ENCODE measurements around the gene VAV3.

Gene VAV3

DNA sequence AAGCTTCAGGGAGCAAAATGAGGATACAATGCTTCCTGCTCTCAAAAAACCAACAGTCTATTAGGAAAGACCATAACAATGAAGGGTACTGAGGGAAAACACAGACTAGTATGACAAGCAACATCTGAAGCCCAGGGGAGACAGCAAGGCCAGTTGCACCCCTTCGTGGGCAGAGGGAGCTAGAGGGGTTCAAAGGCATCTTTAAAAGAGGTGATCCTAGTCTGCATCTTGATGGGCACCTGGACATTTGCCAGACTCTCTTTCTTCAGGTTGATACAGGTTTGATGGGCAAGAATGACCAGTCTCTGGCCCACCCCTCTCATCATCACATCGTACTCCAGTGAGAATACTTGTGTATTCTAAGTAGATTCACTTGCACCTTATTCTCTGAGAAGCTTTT is 177.7 kb downstream of the VAV3 start:
- Histone ChIP-seq H3K4me1 (ENCODE audit: insufficient read depth, low read length) (no peaks in the 10 kb centered on the region), H3K27ac (ENCODE audit: low read depth, low read length) (no peak overlapping the region), H3K9ac (ENCODE audit: low read length) (no peak overlapping the region), H3K9me3 (ENCODE audit: low read length) (no peaks in the 10 kb centered on the region), H3K4me3 (ENCODE audit: low read depth in 1 of 2, low read length in 2 of 2) (no peak overlapping the region), H3K36me3 (ENCODE audit: insufficient read depth, low read length) (no peaks in the 10 kb centered on the region), H3K27me3 (ENCODE audit: control insufficient read depth in 1 of 2, insufficient read depth in 2 of 2, low read length in 2 of 2) (no peaks in the 10 kb centered on the region)

DNA sequence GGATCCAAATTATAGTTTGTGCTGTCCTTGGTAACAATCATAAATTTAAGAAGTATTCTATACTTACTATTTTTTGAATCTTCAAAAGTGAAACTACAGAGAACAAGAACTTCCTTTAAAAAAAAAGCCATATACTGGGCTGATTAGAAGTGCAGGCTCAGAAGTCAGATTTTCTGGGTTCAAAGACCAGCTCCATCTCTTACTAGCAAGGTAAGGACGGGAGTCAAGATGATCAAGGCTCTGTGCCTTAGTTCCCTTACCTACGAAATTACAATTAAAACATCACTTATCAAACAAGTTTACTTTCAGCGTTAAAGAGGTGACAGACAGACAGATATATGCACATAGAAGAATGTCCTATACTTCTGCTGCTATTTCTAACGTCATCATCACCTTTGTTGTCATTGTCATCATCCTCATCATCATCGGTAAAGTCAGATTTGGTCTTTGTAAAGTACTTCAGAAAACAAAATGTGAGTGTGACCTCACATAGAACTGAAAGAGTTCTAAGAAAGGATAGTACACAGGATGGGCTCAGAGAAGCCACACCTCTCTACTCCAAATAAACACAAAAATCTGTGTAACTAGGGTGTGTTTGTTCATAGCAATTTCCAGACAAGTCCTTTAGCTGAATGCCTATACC is 178.7 kb downstream of the VAV3 start:
- Histone ChIP-seq H3K9ac (ENCODE audit: low read length) (no peak overlapping the region), H3K4me1 (ENCODE audit: insufficient read depth, low read length) (no peaks in the 10 kb centered on the region), H3K9me3 (ENCODE audit: low read length) (no peaks in the 10 kb centered on the region), H3K27me3 (ENCODE audit: control insufficient read depth in 1 of 2, insufficient read depth in 2 of 2, low read length in 2 of 2) (no peaks in the 10 kb centered on the region), H3K36me3 (ENCODE audit: insufficient read depth, low read length) (no peaks in the 10 kb centered on the region), H3K4me3 (ENCODE audit: low read depth in 1 of 2, low read length in 2 of 2) (no peak overlapping the region), H3K27ac (ENCODE audit: low read depth, low read length) (no peak overlapping the region)

DNA sequence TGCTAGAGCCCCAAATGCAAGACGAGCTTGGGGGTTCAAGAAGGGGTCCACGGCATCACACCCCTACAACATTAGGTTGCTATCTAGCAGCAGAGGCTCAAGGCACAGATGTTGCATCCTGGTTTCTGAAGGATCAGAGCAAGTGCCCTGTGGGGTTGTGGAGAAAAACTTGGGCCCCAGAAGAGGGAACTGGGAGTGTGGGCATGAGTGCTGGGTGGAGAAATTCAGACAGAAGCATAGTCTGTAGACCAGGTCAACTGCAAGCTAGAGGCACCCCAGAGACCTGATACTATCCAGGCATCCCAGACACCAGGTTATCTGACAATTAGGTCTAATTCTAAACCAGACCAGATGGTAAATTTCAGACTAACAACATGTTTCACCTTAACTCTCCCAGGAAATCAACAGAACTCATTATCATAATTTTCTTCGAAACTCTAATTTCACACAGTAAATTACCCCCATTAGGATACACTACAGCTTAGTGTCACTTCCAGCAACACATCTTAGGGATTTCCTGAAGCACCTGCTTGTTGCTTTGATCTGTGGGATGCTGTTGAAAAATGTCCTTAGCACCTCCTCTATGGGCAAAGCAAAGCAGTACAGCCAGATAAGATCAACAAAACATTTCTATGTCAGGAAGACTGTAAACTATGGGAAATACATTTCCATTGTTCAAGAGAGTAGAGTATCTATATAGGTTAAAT is 179.3 kb downstream of the VAV3 start:
- H3K9ac ChIP-seq (ENCODE audit: low read length): no peak overlapping the region
- H3K27me3 ChIP-seq (ENCODE audit: control insufficient read depth in 1 of 2, insufficient read depth in 2 of 2, low read length in 2 of 2): no peaks in the 10 kb centered on the region
- H3K4me1 ChIP-seq (ENCODE audit: insufficient read depth, low read length): no peaks in the 10 kb centered on the region
- H3K27ac ChIP-seq (ENCODE audit: low read depth, low read length): no peak overlapping the region
- H3K9me3 ChIP-seq (ENCODE audit: low read length): no peaks in the 10 kb centered on the region
- H3K4me3 ChIP-seq (ENCODE audit: low read depth in 1 of 2, low read length in 2 of 2): no peak overlapping the region
- H3K36me3 ChIP-seq (ENCODE audit: insufficient read depth, low read length): no peaks in the 10 kb centered on the region

DNA sequence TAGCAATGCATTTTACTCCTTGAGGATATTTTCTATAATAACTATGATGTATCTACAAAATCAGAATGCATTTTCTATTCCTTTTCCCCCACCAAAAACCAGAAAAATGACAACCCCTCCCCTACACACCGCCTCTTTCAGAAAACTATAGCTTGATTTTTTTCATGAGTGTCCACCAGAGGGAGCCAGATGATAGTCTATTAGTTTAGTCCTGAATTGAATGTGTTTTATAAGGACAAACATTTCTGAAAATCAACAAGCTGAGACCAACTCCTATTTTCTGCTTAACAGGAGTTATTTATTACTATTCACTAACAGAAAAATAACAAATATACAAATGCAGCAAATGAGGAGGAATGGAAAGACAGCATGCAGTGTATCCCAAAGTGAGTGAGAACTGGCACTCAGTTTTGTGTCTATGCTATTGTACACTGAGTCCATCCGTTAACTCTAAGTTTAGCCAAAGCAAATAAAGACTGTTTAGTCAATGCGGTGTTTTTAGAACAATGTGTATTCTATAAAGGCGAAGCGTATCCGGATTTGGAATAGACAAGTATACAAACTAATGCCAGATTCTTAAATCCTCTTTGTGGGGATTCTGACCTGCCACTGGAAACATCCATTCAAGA is 182.6 kb downstream of the VAV3 start:
- no peak overlapping the region for H3K4me3 ChIP-seq (ENCODE audit: low read depth in 1 of 2, low read length in 2 of 2)
- no peak overlapping the region for H3K9ac ChIP-seq (ENCODE audit: low read length)
- no peaks in the 10 kb centered on the region for H3K36me3 ChIP-seq (ENCODE audit: insufficient read depth, low read length)
- H3K27me3 ChIP-seq (ENCODE audit: control insufficient read depth in 1 of 2, insufficient read depth in 2 of 2, low read length in 2 of 2): no peaks in the 10 kb centered on the region
- no peaks in the 10 kb centered on the region for H3K9me3 ChIP-seq (ENCODE audit: low read length)
- H3K27ac ChIP-seq (ENCODE audit: low read depth, low read length): no peak overlapping the region
- no peaks in the 10 kb centered on the region for H3K4me1 ChIP-seq (ENCODE audit: insufficient read depth, low read length)

DNA sequence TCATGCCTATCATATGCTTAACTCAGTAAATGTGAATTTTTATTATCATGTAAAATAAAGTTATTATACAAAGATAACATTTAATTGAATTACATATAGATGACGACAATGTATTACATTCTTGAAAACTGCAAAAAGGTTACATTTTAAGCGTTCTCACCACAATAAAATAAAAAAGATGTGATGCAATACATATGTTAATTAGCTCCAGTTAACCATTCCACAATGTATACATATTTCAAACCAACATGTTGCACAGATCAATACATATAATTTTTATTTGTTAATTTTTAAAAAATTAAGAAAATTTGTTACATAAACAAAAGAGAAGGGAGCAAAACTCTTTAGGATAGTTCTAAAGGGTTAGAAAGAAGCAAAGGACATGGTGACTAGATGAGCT is 183.7 kb downstream of the VAV3 start:
- Histone ChIP-seq H3K4me3 (ENCODE audit: low read depth in 1 of 2, low read length in 2 of 2) (no peak overlapping the region), H3K9ac (ENCODE audit: low read length) (no peak overlapping the region), H3K4me1 (ENCODE audit: insufficient read depth, low read length) (no peaks in the 10 kb centered on the region), H3K27me3 (ENCODE audit: control insufficient read depth in 1 of 2, insufficient read depth in 2 of 2, low read length in 2 of 2) (no peaks in the 10 kb centered on the region), H3K36me3 (ENCODE audit: insufficient read depth, low read length) (no peaks in the 10 kb centered on the region), H3K27ac (ENCODE audit: low read depth, low read length) (no peak overlapping the region), H3K9me3 (ENCODE audit: low read length) (no peaks in the 10 kb centered on the region)

DNA sequence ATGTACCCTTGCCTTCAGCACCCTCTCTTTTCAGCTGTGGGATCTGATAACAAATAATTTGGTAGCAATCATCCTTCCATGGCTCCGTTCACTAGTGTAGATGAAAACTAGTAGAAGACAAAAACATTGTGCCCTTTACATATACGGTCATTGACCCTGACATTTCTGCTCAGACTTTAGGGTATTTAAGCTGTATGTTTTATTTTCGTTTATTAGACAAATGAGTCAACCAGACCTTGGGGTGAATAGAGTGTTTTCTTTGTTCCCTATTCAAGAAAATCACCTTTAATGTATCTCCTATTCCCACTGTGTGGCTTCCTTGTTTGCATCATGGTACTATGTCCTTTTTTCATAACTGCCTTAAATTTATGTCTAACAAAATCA is 187.3 kb downstream of the VAV3 start:
- Histone ChIP-seq H3K9ac (ENCODE audit: low read length) (no peak overlapping the region), H3K27ac (ENCODE audit: low read depth, low read length) (no peak overlapping the region), H3K36me3 (ENCODE audit: insufficient read depth, low read length) (no peaks in the 10 kb centered on the region), H3K4me3 (ENCODE audit: low read depth in 1 of 2, low read length in 2 of 2) (no peak overlapping the region), H3K4me1 (ENCODE audit: insufficient read depth, low read length) (no peaks in the 10 kb centered on the region), H3K9me3 (ENCODE audit: low read length) (no peaks in the 10 kb centered on the region), H3K27me3 (ENCODE audit: control insufficient read depth in 1 of 2, insufficient read depth in 2 of 2, low read length in 2 of 2) (no peaks in the 10 kb centered on the region)

DNA sequence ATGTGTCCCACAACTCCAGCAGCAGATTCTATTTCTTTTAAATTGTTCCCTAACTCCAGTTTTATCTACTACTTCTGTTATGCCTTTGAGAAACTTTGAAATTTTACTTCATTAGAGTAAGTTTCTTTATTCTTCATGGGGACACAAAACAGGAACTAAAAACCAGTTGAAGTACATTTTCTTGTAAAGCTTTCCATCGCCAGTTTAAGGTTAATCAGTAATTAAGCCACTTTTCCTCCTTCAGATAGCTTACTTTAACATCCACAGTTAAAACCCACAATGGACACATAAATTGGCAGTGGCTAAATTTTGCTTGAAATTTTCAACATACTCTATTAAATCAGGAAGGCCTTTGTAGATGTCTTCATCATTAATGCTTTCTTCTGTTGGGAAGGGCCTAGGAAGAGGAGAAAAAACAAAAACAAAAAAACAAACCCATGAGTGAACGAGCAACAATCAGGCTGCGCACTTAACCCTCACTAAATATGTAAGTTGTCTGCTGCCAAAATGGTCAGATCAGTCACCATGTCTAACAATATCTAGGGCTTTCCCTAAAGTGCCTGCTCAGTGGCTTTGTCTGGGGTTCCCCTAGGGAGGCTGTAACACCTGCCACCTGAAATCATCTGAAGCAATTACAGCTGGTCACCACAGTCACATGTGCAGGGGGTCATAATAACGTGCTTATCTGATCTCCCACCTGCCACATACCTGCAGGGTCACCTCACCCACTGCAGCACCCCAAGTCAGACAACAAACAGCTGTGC is 187.9 kb downstream of the VAV3 start:
- no peaks in the 10 kb centered on the region for H3K4me1 ChIP-seq (ENCODE audit: insufficient read depth, low read length)
- no peaks in the 10 kb centered on the region for H3K36me3 ChIP-seq (ENCODE audit: insufficient read depth, low read length)
- no peak overlapping the region for H3K4me3 ChIP-seq (ENCODE audit: low read depth in 1 of 2, low read length in 2 of 2)
- no peaks in the 10 kb centered on the region for H3K9me3 ChIP-seq (ENCODE audit: low read length)
- no peaks in the 10 kb centered on the region for H3K27me3 ChIP-seq (ENCODE audit: control insufficient read depth in 1 of 2, insufficient read depth in 2 of 2, low read length in 2 of 2)
- H3K9ac ChIP-seq (ENCODE audit: low read length): no peak overlapping the region
- no peak overlapping the region for H3K27ac ChIP-seq (ENCODE audit: low read depth, low read length)

DNA sequence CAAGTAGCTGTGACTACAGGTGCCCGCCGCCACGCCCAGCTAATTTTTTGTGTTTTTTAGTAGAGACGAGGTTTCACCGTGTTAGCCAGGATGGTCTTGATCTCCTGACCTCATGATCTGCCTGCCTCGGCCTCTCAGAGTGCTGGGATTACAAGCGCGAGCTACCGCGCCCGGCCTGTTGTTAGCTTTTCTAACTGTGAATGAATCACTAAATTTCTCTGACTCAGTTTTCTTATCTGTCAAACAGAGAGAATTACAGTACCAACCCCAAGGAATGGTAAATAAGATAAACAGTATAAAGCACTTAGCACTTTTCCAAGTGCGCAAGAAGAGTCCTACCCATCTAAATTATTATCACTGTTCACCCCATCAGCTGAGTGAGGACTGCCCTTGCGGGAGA is 193.6 kb downstream of the VAV3 start:
- Histone ChIP-seq H3K4me3 (ENCODE audit: low read depth in 1 of 2, low read length in 2 of 2) (no peak overlapping the region), H3K27me3 (ENCODE audit: control insufficient read depth in 1 of 2, insufficient read depth in 2 of 2, low read length in 2 of 2) (no peaks in the 10 kb centered on the region), H3K9ac (ENCODE audit: low read length) (no peak overlapping the region), H3K4me1 (ENCODE audit: insufficient read depth, low read length) (no peaks in the 10 kb centered on the region), H3K27ac (ENCODE audit: low read depth, low read length) (no peak overlapping the region), H3K36me3 (ENCODE audit: insufficient read depth, low read length) (no peaks in the 10 kb centered on the region), H3K9me3 (ENCODE audit: low read length) (no peaks in the 10 kb centered on the region)

DNA sequence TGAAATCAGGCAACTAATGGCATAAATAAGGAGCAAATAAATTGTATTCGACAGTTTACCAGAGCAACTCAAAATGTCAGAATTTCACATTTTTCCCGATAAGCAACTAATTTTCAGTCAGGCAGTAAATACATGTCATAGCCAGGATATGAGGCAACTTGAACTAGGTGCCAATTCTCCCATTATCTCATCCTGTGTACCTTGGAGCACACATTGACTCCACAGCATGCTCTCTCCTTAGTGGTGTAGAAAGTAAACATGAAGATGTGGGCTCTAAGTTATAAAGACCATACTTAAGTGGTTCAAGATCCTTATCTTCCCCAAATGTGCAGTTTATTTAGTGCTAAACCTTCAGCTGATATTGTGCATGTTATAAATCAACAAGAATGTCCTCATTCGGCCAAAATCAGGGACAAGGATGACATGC is 197.8 kb downstream of the VAV3 start:
- no peaks in the 10 kb centered on the region for H3K4me1 ChIP-seq (ENCODE audit: insufficient read depth, low read length)
- no peaks in the 10 kb centered on the region for H3K9me3 ChIP-seq (ENCODE audit: low read length)
- H3K4me3 ChIP-seq (ENCODE audit: low read depth in 1 of 2, low read length in 2 of 2): no peak overlapping the region
- no peaks in the 10 kb centered on the region for H3K27me3 ChIP-seq (ENCODE audit: control insufficient read depth in 1 of 2, insufficient read depth in 2 of 2, low read length in 2 of 2)
- H3K36me3 ChIP-seq (ENCODE audit: insufficient read depth, low read length): no peaks in the 10 kb centered on the region
- H3K9ac ChIP-seq (ENCODE audit: low read length): no peak overlapping the region
- no peak overlapping the region for H3K27ac ChIP-seq (ENCODE audit: low read depth, low read length)

DNA sequence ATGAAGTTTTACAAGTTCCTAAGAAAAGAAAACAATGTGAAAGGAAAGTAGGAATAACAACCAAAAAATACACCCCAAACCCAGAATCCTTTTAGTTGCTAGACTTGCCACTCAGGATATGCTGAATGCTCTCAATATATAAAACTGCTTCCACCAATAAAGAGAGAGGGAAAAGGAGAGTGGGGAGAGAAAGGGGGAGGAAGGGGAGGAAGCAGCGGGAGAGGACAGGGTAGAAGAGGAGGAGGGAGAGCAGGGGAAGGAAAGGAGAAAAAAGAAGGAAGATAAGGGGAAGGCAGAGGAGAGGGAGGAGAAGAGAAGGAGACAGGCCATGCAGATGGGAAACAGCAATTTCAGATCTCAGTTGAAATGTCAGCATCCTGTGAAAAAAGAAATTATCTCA is 198.4 kb downstream of the VAV3 start:
- H3K9ac ChIP-seq (ENCODE audit: low read length): no peak overlapping the region
- H3K27me3 ChIP-seq (ENCODE audit: control insufficient read depth in 1 of 2, insufficient read depth in 2 of 2, low read length in 2 of 2): no peaks in the 10 kb centered on the region

DNA sequence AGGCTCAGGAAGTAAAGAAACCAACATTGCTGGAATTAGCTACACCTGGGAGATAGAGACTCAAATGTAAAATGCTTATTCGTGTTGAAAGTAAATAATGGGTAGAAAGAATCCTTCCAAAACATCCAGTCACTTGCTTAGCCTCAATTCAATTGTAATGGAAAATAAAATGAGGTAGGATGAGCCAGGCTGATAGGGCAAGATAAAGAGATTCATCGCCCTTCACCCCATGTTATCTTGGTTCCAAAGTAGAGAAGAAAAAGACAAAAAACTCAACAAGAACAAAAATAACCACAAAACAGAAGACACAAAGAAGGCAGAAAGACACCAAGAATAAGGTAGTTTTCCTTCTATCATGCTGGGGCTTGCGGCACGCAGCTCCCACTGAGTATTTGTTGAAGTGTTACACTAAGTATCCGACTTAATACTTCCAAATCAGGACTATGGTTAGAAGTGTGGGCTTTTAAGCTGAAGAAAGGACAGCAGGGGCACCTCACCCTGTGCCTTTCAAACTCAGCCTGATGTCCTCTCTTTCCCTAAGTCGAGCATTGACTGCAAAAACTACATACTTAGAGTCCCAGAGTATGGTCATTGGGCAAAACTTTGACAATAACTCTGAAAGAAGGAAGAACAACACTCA is 202.1 kb downstream of the VAV3 start:
- H3K27ac ChIP-seq (ENCODE audit: low read depth, low read length): no peak overlapping the region
- H3K27me3 ChIP-seq (ENCODE audit: control insufficient read depth in 1 of 2, insufficient read depth in 2 of 2, low read length in 2 of 2): no peaks in the 10 kb centered on the region
- no peak overlapping the region for H3K9ac ChIP-seq (ENCODE audit: low read length)
- H3K36me3 ChIP-seq (ENCODE audit: insufficient read depth, low read length): no peaks in the 10 kb centered on the region
- H3K4me1 ChIP-seq (ENCODE audit: insufficient read depth, low read length): no peaks in the 10 kb centered on the region
- no peak overlapping the region for H3K4me3 ChIP-seq (ENCODE audit: low read depth in 1 of 2, low read length in 2 of 2)
- no peaks in the 10 kb centered on the region for H3K9me3 ChIP-seq (ENCODE audit: low read length)

More for the DNA sequence above, 198.4 kb downstream of the VAV3 start:
- no peaks in the 10 kb centered on the region for H3K36me3 ChIP-seq (ENCODE audit: insufficient read depth, low read length)
- H3K4me1 ChIP-seq (ENCODE audit: insufficient read depth, low read length): no peaks in the 10 kb centered on the region
- H3K27ac ChIP-seq (ENCODE audit: low read depth, low read length): no peak overlapping the region
- no peaks in the 10 kb centered on the region for H3K9me3 ChIP-seq (ENCODE audit: low read length)
- H3K4me3 ChIP-seq (ENCODE audit: low read depth in 1 of 2, low read length in 2 of 2): no peak overlapping the region

All from muscle layer of colon (tissue), 2 donors.